SW 1271 (cell line): ENCODE results near the gene LCN10.
A peak's percentile ranks its signal among the peaks of the same experiment; 100 is the strongest.
"Not testable (repeated sequence)": the region's sequence is repeated elsewhere in the genome, so short reads cannot be mapped to it uniquely, and the experiment has no call there.

ENCODE experiments used
- DNase-seq, 2 experiments: peaks; one replicate each; lab custom pipeline; 2025; lab: John Stamatoyannopoulos, UW

The LCN10 gene

DNA sequence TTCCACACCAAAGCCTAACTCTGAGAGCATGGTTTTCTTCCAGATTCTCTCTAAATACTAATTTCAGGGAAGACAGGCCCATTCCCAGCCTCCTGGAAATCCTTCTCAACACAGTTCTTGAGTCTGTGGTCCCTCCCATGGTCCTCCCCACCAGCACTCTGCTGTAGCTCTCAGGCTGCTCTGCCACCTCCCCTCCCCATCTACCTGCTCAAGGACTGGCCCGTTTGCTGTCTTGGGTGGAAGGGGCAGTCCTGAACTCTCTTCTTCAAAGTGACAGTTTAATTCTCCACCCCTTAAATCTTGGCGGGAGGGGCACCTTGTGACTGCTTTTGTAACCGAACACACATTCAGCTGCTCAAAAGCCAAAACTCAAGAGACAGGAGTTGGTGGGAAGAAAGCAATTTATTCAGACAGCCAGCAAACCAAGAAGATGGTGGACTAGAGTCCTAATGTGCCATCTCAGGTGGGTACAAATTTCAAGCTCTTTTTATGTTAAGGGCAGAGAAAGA lies 29.2 kb upstream of the LCN10 start:
- no peak for DNase-seq

DNA sequence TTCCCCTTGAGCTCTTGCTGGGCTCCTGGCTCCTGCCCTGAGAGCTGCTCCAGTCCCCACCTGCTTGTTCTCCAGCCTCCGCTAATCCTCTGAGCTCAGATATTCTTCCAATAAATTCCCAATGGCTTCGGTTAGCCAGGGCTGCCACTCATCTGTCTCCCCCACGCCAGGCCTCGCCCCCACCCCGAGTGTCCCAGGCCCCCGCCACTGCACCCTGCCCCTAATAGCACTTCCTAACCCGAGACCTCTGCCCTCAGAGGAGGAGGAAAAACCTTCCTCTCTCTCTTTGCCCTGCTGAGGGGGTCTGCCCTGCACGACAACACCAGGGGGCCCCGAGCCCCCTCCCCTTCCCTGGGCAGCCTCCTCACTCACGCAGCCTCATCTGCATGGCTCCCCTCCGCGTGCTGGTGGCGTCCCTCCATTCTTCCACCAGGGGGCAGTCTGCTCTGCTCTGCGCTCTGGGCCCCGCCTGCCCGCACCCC lies 27.0 kb upstream of the LCN10 start:
- no peak for DNase-seq

DNA sequence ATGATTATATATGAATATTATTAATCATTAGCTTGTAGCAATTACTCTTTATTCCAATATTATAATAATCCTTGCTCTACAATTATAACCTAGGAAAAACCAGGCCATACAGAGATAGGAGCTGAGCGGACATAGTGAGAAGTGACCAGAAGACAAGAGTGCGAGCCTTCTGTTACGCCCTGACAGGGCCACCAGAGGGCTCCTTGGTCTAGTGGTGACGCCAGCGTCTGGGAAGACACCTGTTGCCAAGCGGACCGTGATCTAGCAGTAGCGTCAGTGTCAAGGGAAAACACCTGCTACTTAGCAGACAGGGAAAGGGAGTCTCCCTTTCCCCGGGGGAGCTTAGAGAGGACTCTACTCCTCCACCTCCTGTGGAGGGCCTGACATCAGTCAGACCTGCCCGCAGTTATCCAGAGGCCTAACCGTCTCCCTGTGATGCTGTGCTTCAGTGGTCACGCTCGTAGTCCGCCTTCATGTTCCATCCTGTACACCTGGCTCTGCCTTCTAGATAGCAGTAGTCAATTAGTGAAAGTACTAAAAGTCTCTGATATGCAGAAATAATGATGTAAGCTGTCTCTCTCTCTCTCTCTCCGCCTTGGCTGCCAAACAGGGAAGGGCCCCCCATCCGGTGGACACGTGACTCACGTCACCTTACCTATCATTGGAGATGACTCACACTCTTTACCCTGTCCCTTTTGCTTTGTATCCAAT lies 23.8 kb upstream of the LCN10 start:
- DNase-seq, result peak; percentile 53 to 62

DNA sequence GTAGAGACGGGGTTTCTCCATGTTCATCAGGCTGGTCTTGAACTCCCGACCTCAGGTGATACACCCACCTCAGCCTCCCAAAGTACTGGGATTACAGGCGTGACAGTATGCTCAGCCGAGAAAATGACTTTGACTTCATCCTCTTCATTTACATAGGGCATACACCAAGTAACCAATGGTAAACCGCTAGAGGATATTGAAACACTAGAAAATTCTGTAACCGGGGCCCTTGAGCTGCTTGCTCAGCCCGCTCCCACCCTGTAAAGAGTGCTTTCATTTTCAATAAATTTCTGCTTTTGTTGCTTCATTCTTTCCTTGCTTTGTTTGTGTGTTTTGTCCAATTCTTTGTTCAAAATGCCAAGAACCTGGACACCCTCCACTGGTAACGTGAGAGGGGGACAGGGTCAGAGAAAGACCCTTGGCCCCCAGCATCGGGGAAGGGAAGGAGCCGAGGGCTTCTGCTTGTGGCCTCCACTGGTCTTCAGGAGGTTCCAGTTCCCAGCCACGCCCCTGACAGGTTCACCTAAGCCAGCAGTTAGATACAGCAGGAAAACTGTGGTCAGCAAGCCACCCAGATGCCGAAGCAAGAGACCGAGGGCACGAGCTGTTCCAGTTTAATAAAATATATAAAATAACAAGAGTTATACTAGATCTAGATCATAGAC lies 23.1 kb upstream of the LCN10 start:
- not testable (repeated sequence) for DNase-seq

DNA sequence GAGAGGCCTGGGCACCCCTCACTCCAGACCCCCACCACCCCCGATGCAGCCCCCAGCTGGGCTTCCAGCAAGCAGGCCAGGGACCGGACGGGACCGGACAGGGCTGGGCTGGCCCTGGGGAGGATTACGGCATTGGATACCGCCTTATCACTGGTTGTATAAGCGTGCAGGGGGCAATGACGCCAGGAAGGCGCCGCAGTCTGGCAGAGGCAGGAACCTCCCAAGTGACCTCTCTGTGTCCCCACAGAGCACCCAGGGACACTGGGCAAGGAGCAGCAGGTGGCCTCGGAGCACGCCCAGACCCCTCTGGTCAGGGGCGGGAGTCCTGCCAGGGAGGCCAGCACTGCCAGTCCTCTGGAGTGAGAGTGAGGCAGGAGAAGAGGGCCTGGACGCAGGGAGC lies 22.3 kb upstream of the LCN10 start:
- DNase-seq, result no peak

DNA sequence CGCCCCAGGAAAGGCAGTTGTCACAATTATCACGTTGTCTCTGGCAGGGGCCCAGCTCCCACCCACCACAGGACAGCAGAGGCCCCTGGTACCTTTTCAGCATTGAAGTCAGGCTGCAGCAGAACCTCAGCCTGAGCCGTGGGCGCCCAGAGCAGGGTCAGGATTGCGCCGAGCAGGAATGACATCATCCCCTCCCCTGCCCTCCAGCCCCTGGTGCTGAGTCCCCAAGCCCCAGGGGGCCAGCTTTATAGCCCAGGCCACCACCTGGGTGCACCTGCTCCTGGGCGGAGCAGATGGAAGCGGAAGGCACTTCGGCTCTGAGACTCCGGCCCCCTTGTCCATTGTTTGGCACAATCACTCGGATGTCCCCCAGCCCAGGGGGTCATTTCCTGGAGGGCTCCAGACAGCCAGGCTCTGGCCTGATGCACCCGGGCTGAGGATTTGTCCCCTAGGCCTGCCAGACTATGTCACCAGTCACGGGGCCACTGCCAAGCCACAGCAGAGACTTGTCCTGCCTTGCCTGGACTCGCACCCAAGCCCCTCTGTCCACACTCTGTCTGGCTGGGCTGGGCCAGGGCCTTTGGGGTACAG lies 21.7 kb upstream of the LCN10 start, which contains the start of gene LCN15:
TSS of gene LCN15 (minus strand) at position 218 of the 591 bp plus-strand sequence. CDS start at position 188, 30 bp downstream.
- no peak for DNase-seq

DNA sequence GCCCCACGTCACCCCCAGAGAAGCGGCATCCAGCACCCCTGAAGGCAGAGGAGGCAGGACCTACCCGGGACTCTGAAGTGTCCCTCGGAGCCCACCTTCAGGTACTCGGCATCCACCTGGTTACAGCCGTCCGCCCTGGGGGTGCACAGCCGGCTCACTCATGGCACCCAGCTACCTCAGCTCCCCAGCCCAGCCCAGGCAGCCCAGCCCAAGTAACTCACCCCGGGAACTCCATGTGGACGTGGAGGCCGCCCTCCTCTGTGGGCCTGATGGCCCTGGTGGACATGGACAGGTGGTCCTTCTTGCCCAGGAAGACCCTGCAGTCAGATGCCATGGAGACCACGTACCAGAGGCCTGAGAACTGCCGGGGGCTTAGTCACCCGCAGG lies 20.9 kb upstream of the LCN10 start:
- DNase-seq, result no peak

DNA sequence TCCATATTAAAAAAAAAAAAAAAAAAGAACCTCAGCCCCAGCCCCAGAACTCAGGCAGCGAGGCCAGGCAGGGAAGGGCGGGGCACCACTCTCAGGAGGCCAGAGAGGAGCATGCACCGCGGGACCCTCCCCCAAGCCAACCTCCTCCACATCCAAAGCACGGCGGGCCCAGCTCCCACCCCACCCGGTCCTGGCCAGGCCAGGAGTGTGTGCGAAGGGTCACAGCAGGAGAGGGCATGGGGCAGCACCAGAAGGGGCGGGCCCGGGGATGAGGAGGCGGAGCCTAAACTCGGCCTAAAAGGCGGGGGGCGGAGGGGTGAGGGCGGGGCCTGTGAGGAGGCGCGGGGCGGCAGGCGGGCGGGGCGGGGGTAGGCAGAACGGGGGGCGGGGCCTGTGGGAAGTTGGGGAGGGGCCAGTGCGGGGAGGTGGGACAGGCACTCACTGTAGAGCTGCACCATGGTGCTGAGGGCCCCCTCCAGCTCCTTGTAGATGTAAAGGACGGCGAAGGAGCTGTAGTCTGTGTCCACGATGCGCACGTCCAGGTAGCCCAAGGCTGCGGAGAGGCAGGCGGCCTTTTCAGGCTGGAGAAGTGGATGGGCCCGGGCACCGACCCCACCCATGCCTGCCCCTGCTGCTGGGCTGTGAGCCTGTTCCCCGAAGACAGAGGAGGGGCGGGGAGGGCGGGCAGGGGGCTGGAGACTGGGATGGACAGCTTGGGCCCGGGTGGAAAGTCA lies 20.3 kb upstream of the LCN10 start:
- peak; percentile 15 to 31 for DNase-seq

DNA sequence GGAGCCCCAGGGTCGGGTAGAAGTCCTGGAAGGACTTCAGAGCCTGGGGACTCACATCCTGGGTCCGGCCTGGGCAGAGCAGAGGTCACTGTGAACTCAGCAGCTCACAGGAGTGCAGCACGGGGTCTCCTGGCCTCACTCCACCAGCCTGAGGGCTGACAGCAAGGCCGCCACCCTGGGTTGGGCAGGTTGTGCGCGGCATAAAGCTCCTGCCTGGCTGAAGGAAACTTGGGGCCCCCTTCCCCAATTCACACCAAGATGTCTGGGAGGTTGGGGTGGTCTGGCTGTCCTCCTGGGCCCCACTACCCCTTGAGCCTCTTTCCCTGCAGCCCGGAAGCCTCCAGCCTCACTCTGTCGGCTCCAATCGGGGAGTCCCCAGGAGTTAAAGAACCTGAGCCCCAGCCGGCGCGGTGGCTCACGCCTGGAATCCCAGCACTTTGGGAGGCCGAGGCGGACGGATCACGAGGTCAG lies 19.5 kb upstream of the LCN10 start:
- no peak for DNase-seq

DNA sequence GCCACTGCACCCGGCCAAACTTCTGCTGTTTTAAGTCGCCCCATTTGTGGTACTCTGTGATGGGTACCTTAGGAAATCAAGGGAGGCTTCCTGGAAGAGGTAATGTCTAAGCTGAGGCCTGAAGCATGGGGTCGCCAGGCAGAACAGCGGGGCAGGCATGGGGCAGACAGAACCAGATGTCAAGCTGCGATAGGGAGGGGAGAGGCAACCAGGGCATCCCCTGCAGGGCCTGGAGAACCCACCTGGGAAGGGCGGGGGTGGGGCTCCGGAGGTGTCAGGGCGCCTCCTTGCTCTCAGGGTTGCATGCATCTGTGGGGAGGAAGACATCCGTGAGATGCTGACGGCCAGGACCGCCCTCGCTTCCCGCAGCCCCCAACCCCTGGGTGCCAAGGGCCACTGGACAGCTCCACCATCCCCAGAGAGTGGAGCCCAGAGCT lies 18.8 kb upstream of the LCN10 start:
- DNase-seq, result no peak

DNA sequence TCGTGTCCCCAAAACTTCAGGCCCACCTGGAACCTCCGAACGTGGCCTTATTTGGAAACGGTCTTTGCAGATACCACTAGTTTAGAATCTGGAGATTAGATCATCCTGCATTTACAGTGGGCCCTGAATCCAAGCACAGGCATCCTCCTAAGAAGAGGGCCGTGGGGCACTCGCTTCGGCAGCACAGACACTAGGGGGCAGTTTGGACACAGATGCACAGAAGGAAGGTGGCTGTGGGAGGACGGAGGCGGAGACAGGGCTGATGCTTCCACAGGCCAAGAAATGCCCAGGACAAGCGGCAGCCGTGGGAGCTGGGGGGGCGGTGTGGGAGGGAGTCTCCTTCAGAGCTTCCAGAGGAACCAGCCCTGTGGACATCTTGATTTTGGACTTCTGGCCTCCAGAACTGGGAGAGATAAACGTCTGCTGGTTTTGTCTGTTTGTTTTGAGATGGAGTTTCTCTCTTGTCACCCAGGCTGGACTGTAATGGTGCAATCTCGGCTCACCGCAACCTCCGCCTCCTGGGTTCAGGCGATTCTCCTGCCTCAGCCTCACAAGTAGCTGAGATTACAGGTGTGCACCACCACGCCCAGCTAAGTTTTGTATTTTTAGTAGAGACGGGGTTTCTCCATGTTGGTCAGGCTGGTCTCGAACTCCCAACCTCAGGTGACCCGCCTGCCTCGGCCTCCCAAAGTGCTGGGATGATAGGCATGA lies 18.2 kb upstream of the LCN10 start:
- DNase-seq, result peak; percentile 43 to 89

DNA sequence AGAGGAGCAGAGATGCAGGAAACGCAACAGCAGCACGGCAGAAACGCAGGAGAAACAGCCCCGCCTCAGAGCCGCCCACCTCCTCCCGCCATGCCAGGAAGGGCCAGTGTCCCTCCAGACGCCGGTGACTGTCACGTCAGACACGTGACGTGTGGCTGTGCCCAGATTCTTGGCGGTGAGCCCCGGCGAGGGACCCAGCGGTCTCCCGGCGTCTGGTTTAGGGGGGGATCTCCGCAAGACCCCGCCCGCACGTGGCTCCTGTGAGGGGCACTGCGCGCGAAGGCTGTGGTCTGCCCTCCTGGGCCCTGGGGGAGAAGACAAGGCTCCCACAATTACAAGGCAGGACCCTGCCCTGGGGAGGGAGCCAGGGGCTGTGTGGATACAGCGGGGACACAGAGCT lies 17.7 kb upstream of the LCN10 start:
- DNase-seq, result no peak

DNA sequence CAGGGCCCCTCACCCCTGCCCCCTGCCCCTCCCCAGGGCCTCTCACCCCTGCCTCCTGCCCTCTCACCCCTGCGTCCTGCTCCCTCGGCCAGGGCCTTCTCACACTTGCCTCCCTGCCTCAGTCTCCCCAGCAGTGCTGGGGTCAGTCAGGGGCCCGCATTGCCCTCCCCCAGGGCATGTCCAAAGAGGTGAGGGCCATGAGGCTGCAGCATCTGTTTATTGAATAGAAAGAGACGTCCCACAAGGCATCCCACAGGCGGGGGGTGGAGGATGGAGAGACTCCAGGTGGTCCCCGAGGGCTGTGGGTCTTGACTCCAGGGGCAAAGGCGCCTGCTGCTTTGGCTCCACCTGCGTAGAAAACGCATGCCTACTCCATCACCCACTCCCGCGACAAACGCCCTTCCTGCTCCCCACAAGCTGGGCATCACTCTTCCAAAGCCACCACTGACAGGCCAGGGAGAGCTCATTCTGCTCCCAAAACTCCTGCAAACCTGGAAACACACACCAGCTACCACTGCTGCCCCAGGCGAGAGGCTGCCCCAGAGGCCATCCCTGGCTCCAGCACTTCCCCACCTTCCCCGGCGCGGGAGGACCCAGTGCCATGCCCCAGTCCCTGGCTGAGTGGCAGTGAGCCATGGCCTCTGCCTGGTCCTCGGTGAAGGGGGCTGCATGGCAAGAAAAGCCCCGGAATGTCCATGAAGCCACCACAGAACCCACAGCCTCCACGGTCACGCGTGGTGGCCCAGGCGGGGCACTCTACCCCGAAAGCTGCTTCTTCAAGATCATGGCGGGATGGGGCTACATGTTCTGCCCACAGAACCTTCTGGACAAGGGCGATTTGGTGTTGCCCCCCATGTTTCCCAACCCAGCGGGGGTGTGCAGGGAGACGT lies 16.9 kb upstream of the LCN10 start:
- no peak for DNase-seq

DNA sequence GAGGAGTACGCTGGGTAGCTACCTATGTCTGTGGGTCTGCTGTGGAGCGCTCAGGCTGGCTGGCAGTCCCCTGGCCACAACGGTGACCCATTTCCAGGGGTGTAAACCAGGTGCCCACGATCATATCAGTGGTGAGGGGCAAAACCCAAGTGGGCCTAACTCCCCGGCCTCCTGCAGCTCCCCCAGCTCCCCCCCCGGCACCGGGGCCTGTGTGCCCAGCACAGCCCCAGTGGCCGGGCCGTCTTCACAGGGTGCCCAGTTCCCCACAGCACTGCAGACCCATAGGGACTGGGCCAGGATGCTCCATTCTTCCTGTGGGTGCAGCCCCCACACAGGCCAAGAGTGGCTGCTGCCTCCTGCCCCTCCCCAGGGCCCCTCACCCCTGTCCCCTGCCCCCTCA lies 16.3 kb upstream of the LCN10 start:
- DNase-seq, result no peak

DNA sequence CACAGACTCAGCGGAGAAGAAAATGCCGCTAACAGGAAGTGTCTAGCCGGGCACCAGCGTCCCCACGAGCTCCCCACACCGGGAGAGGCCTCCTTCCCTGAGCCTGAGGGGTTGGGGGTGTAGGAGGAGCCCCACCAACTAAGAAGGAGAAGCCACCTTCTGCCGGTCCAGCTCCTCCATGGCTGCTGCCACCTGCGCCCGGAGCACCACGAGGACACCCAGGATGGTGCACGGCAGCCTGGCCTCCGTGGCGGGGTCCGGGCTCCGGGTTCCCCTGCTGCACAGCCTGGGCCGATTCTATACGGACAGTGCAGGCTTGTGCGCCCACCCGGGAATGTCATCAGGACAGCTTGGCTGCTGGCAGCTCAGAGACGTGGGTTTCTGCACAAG lies 15.0 kb upstream of the LCN10 start:
- DNase-seq, result no peak

DNA sequence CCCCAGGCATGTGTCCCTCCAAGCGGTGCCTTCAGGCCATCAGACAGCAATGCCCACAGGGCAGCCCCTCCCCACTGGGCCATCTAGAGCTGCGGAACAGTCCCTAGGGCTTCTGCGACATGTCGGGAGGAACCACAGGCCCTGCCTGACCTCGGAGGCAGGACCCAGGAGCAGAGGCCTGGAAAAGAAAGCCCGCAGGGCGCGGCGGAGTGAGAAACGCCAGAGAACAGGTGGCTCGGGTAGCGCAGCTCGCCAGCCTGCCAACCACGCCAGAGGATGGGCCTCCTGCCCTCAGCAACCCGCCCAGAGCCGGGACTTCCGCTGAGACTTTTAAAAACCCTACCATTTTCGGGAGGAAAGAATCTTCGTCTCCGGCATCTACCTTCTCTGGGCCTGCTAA lies 14.6 kb upstream of the LCN10 start:
- DNase-seq, result no peak

DNA sequence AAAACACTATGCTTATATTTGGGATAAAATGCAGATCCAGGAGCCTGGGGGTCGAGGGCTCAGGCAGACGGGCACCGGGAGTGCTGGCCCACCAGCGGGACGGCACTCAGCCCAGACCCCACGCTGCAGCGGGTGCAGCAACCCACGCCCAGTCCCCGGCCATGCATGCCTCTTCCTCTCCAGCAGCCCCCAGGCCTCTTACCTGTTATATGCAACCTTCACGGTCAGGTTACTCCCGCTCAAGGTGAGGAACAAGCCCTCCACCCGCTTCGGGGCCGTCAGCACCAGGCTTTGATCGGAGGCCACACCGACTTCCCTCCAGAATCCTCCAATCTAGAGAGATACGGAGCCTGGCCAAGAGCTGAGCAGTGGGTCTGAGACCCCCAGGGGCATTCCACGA lies 14.1 kb upstream of the LCN10 start:
- DNase-seq, result no peak

DNA sequence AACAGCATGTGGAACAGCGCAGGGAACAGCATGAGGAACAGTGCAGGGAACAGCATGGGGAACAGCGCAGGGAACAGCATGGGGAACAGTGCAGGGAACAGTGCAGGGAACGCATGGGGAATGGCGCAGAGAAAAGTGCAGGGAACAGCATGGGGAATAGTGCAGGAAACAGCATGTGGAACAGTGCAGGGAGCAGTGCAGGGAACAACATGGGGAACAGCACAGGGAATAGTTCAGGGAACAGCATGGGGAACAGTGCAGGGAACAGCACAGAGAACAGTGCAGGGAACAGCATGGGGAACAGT lies 13.3 kb upstream of the LCN10 start:
- no peak for DNase-seq

DNA sequence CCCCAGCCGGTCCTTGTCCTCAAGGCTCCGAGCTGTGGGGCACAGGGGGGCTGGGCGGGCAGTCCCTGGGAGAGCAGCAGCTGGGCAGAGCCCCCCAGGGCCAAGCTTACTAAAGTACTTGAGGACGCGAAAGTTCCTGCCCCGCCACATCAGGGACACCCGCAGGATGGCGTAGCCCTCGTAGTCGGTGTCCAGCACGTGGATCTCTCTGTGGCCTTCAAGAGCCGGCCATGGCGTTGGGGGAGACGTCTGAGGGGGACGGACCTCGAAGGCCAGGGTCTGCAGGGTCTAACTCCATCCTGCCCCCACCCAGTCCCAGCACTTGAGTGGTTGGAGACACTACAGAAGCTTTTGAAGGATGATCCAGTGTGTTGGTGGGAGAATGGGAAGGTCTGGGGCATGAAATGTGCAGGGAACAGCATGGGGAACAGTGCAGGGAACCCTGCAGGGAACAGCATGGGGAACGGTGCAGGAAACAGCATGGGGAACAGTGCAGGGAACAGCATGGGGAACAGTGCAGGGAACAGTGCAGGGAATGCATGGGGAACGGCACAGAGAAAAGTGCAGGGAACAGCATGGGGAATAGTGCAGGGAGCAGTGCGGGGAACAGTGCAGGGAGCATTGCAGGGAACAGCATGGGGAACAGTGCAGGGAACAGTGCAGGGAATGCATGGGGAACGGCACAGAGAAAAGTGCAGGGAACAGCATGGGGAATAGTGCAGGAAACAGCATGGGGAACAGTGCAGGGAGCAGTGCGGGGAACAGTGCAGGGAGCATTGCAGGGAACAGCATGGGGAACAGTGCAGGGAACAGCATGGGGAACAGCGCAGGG lies 12.8 kb upstream of the LCN10 start:
- not testable (repeated sequence) for DNase-seq
